Measurements from ENCODE around the gene ALOX12.

The ALOX12 gene

DNA sequence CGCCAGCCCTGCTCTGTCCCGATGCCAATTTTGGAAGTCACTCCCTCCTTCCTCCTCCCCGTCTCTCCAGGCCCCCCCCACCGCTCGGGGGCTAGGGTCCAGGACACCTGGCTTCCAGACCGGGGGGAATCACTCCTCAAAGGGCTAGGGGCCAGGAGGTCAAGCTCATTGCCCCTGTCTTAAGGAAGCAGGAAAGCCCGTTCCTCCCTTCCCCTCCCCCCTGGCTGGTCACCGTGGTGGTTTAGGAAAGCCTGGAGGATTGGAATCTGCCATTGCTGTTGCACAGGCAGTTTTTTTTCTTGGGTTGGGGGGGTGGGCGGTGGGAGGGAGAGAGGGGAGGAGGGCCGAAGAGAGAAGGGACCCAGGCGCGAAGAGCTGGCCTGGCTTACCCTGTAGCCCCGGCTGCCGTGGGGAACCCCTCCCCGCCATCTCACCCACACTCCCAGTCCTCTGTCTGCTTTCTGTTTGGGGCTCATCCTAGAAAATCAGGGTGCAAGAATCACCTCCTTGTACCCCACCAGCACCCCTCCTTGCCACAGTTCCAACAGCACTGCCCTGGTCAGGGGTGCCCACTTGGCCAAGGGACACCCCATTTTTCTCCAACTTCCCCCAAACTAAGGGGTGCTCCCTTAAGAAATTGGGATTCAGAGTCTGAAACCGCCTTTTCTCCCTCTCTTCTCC is 24.1 kb downstream of the ALOX12 start:
- peaks cover 5% of the 10 kb centered on the region; the same call in 1 of the 2 replicates for H3K36me3 ChIP-seq (ENCODE audit: insufficient read depth, low read length)
- TF ChIP-seq, protein P1, sequence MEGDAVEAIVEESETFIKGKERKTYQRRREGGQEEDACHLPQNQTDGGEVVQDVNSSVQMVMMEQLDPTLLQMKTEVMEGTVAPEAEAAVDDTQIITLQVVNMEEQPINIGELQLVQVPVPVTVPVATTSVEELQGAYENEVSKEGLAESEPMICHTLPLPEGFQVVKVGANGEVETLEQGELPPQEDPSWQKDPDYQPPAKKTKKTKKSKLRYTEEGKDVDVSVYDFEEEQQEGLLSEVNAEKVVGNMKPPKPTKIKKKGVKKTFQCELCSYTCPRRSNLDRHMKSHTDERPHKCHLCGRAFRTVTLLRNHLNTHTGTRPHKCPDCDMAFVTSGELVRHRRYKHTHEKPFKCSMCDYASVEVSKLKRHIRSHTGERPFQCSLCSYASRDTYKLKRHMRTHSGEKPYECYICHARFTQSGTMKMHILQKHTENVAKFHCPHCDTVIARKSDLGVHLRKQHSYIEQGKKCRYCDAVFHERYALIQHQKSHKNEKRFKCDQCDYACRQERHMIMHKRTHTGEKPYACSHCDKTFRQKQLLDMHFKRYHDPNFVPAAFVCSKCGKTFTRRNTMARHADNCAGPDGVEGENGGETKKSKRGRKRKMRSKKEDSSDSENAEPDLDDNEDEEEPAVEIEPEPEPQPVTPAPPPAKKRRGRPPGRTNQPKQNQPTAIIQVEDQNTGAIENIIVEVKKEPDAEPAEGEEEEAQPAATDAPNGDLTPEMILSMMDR (IDR thresholded peaks at IDR 0.05; ENCODE audit: low read length), result no peak
- no peak for TF ChIP-seq EZH2 (IDR thresholded peaks at IDR 0.05; ENCODE audit: borderline replicate concordance, low read length)
- no peak overlapping the region for H3K9ac ChIP-seq (ENCODE audit: low read length)
- H3K9me2 ChIP-seq (ENCODE audit: low read depth, low read length), result no peaks in the 10 kb centered on the region
- no peak overlapping the region for H3K27ac ChIP-seq (ENCODE audit: low read depth, low read length, poor library complexity, severe bottlenecking)
- no peak overlapping the region for H3K4me2 ChIP-seq (ENCODE audit: low read length)
- H3K27me3 ChIP-seq (ENCODE audit: insufficient read depth, low read length), result no peaks in the 10 kb centered on the region
- H3K79me2 ChIP-seq (ENCODE audit: insufficient read depth, low read length), result no peaks in the 10 kb centered on the region
- peaks cover 22% of the 10 kb centered on the region for H3K4me1 ChIP-seq (ENCODE audit: insufficient read depth, low read length, severe bottlenecking)
- no peaks in the 10 kb centered on the region for H3F3A ChIP-seq (ENCODE audit: insufficient read depth, low read length)
- no peaks in the 10 kb centered on the region for H4K20me1 ChIP-seq (ENCODE audit: insufficient read depth, low read length)
- no peaks in the 10 kb centered on the region for H3K9me3 ChIP-seq (ENCODE audit: low read length)
- no peak overlapping the region for H2AFZ ChIP-seq (ENCODE audit: low read length)
- no peak overlapping the region for H3K4me3 ChIP-seq (ENCODE audit: low read depth, low read length, poor library complexity, severe bottlenecking)

DNA sequence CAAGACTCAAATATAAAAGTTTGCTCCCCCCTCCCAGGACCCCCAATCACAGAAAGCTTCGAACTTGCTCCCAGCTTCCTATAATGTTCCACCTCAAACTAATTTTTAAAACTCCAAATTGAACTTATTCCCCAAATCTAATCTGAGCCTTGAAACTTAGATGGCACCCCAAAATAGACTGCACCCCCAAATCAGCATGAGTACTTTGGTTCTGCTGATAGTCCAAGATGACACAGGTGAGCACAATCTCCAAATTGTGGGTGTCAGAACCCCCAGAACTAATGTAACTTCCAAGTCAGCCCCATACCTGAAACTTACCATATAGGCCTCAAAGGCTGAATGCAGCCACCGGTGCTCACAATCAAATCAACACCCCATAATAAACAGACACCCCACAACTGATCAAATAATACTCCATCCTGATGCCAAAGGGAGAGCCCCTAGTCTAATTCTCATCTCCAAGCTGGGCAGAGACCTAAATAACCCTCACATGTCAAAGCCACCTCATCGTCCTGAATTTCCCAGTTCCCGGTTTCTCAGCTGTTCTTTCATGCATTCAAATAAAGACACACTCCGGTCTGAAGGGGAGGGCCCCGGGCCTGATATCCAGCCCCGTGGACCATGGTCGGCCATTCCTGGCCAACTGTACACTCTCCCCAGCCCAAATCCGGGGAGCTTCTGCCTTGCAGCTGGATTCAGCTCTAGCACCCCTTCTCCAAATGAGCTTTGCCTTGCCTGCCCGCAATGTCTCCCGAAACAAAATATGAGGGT is 25.2 kb downstream of the ALOX12 start:
- no peak overlapping the region for H2AFZ ChIP-seq (ENCODE audit: low read length)
- no peak overlapping the region for H3K9ac ChIP-seq (ENCODE audit: low read length)
- no peak for TF ChIP-seq EZH2 (IDR thresholded peaks at IDR 0.05; ENCODE audit: borderline replicate concordance, low read length)
- TF ChIP-seq, protein P1 (IDR thresholded peaks at IDR 0.05; ENCODE audit: low read length), result no peak
- H3K9me3 ChIP-seq (ENCODE audit: low read length), result no peaks in the 10 kb centered on the region
- no peak overlapping the region for H3K4me2 ChIP-seq (ENCODE audit: low read length)
- H3K36me3 ChIP-seq (ENCODE audit: insufficient read depth, low read length), result peaks cover 5% of the 10 kb centered on the region; the same call in 1 of the 2 replicates
- no peak overlapping the region for H3K4me3 ChIP-seq (ENCODE audit: low read depth, low read length, poor library complexity, severe bottlenecking)
- no peaks in the 10 kb centered on the region for H4K20me1 ChIP-seq (ENCODE audit: insufficient read depth, low read length)
- H3K27ac ChIP-seq (ENCODE audit: low read depth, low read length, poor library complexity, severe bottlenecking), result no peak overlapping the region
- H3K27me3 ChIP-seq (ENCODE audit: insufficient read depth, low read length), result no peaks in the 10 kb centered on the region
- peaks cover 14% of the 10 kb centered on the region for H3K4me1 ChIP-seq (ENCODE audit: insufficient read depth, low read length, severe bottlenecking)
- H3F3A ChIP-seq (ENCODE audit: insufficient read depth, low read length), result no peaks in the 10 kb centered on the region
- H3K9me2 ChIP-seq (ENCODE audit: low read depth, low read length), result no peaks in the 10 kb centered on the region
- H3K79me2 ChIP-seq (ENCODE audit: insufficient read depth, low read length), result no peaks in the 10 kb centered on the region

DNA sequence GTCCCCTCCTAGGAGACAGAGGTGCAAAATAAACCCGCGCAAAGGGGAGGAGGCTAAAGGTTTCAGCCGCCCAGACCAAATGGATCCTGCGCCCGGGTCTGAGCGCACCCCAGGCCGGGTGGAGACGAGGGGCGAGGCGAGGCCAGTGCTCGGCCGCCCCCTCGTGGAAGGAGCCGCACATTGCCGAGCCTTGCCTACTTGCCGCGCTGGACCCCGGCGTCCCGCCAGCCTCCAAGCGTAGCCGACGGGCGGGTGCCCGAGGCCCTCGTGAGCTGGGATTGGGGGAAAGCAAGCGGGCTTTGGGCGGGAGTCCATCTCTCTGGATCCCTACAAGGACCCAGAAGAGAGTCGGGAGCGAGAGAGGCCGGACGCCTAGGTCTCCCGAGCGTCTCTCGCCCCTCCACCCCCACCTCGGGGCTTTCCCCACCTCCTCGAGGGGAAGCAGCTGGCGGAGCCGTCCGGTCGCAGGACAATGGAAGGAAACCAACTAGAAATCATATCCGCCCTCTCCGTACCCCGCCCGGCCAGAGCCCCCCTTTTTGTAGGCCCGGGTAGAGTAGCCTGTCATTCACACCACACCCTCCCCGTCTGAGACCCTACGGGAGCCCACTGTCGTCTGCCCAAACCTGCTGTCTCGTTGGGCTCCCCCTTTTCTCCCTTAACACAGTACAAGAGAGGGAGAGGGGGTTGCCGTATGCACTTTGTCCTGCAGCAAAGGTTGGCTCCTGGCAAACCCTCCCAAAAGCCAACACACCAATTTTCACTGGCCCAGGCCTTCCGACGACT is 26.3 kb downstream of the ALOX12 start:
- Histone ChIP-seq H2AFZ (ENCODE audit: low read length) (no peak overlapping the region), H3K79me2 (ENCODE audit: insufficient read depth, low read length) (no peaks in the 10 kb centered on the region), H3K4me3 (ENCODE audit: low read depth, low read length, poor library complexity, severe bottlenecking) (peak overlapping the region; percentile 43), H3K4me1 (ENCODE audit: insufficient read depth, low read length, severe bottlenecking) (peaks cover 14% of the 10 kb centered on the region), H3K27me3 (ENCODE audit: insufficient read depth, low read length) (no peaks in the 10 kb centered on the region), H3F3A (ENCODE audit: insufficient read depth, low read length) (no peaks in the 10 kb centered on the region), H3K4me2 (ENCODE audit: low read length) (peak overlapping the region; percentile 47), H3K27ac (ENCODE audit: low read depth, low read length, poor library complexity, severe bottlenecking) (no peak overlapping the region), H4K20me1 (ENCODE audit: insufficient read depth, low read length) (no peaks in the 10 kb centered on the region), H3K36me3 (ENCODE audit: insufficient read depth, low read length) (no peaks in the 10 kb centered on the region), H3K9me2 (ENCODE audit: low read depth, low read length) (no peaks in the 10 kb centered on the region), H3K9ac (ENCODE audit: low read length) (peak overlapping the region; percentile 32; the same call in 1 of the 2 replicates), H3K9me3 (ENCODE audit: low read length) (no peaks in the 10 kb centered on the region)
- TF ChIP-seq EZH2 (IDR thresholded peaks at IDR 0.05; ENCODE audit: borderline replicate concordance, low read length), result no peak
- TF ChIP-seq, protein P1 (IDR thresholded peaks at IDR 0.05; ENCODE audit: low read length), result peak; percentile 83

Data from OCI-LY1 (cell line).